CD14-positive monocyte (primary cell): ENCODE measurements around the gene ZDHHC14. TPM values are rescaled to one million over a fixed set of nuclear protein-coding genes. Genes with fewer than 3 reads are reported as not detected.
A peak's percentile ranks its signal among the peaks of the same experiment; 100 is the strongest.

Experiments
- DNase-seq, 3 donors: peaks; one replicate each; pipeline ENCODE4 v3.0.0-alpha.2; 2011 to 2022
- H2AFZ ChIP-seq: 2 replicates; pipeline ENCODE4 v1.6.0; 2012; ENCODE audit warnings: mild to moderate bottlenecking, low read depth, low read length, inconsistent platforms; ENCODE audit not compliant: insufficient read depth, poor library complexity, severe bottlenecking
- H3K27ac ChIP-seq, 2 donors: 1 replicate in 1 of 2; 2 replicates in 1 of 2; pipeline ENCODE4 v1.5.1; 2012 to 2013; ENCODE audit warnings: low read length in 2 of 2, control low read depth in 1 of 2, inconsistent platforms in 1 of 2, low read depth in 1 of 2, mild to moderate bottlenecking in 1 of 2
- H3K27me3 ChIP-seq, 2 donors: one replicate each; pipeline versions ENCODE4 v1.6.0 to v1.6.1; 2011 to 2013; ENCODE audit warnings: low read length in 2 of 2; ENCODE audit not compliant: control insufficient read depth in 2 of 2, insufficient read depth in 2 of 2
- H3K36me3 ChIP-seq, 2 donors: replicated peaks in 1 of 2; 1 replicate in 1 of 2; 2 replicates in 1 of 2; pipeline versions ENCODE4 v1.5.1 to v1.6.1; 2012 to 2013; ENCODE audit warnings: low read length in 2 of 2, control low read depth in 1 of 2, inconsistent platforms in 1 of 2, mild to moderate bottlenecking in 1 of 2; ENCODE audit not compliant: insufficient read depth in 2 of 2, control insufficient read depth in 1 of 2
- H3K4me1 ChIP-seq, 2 donors: 1 replicate in 1 of 2; 2 replicates in 1 of 2; pipeline versions ENCODE4 v1.5.1 to v1.6.1; 2012 to 2013; ENCODE audit warnings: low read length in 2 of 2, control low read depth in 1 of 2, inconsistent platforms in 1 of 2, mild to moderate bottlenecking in 1 of 2, moderate library complexity in 1 of 2; ENCODE audit not compliant: insufficient read depth in 2 of 2, control insufficient read depth in 1 of 2
- H3K4me2 ChIP-seq: replicated peaks from 2 replicates; pipeline ENCODE3; 2012; ENCODE audit warnings: low read length, moderate library complexity, mild to moderate bottlenecking; ENCODE audit not compliant: poor library complexity, severe bottlenecking; ENCODE audit errors: extremely low read depth
- H3K4me3 ChIP-seq, 3 experiments: fragments of 200-600 bp in 1 of 3; sonication (generic) in 1 of 3; replicated peaks in 1 of 3; 1 replicate in 2 of 3; 2 replicates in 1 of 3; pipeline ENCODE4 v1.5.1; 2011 to 2013; ENCODE audit warnings: low read length in 3 of 3, mild to moderate bottlenecking in 3 of 3, control low read depth in 2 of 3, low read depth in 2 of 3, inconsistent platforms in 1 of 3, moderate library complexity in 1 of 3
- H3K79me2 ChIP-seq: 2 replicates; pipeline ENCODE4 v1.6.0; 2012; ENCODE audit warnings: mild to moderate bottlenecking, control low read depth, inconsistent platforms, low read length, moderate library complexity; ENCODE audit not compliant: insufficient read depth
- H3K9ac ChIP-seq: 2 replicates; pipeline ENCODE4 v1.6.0; 2017; ENCODE audit warnings: low read length, mild to moderate bottlenecking; ENCODE audit not compliant: insufficient read depth, poor library complexity, severe bottlenecking
- H3K9me3 ChIP-seq, 2 donors: replicated peaks in 1 of 2; 1 replicate in 1 of 2; 2 replicates in 1 of 2; pipeline versions ENCODE4 v1.5.1 to v1.6.1; 2012 to 2013; ENCODE audit warnings: low read length in 2 of 2, control low read depth in 1 of 2; ENCODE audit not compliant: control insufficient read depth in 1 of 2, insufficient read depth in 1 of 2
- H4K20me1 ChIP-seq: 2 replicates; pipeline ENCODE4 v1.6.0; 2012; ENCODE audit warnings: mild to moderate bottlenecking, low read length, control low read depth, moderate library complexity; ENCODE audit not compliant: insufficient read depth
- H3K27ac Mint-ChIP-seq, 7 donors: one replicate each; pipeline ENCODE4 v1.8.0; 2020; ENCODE audit warnings: mild to moderate bottlenecking in 7 of 7, mixed read lengths in 7 of 7, moderate library complexity in 6 of 7, inconsistent platforms in 2 of 7
- H3K27me3 Mint-ChIP-seq, 3 donors: one replicate each; pipeline ENCODE4 v1.8.0; 2021 to 2022; ENCODE audit warnings: low read depth in 3 of 3, mild to moderate bottlenecking in 3 of 3, mixed read lengths in 3 of 3, moderate library complexity in 3 of 3, inconsistent platforms in 1 of 3
- H3K36me3 Mint-ChIP-seq, 2 donors: one replicate each; pipeline ENCODE4 v1.8.0; 2020; ENCODE audit warnings: mixed read lengths in 2 of 2, inconsistent platforms in 1 of 2, mild to moderate bottlenecking in 1 of 2
- H3K4me1 Mint-ChIP-seq: one replicate; pipeline ENCODE4 v1.8.0; 2020; ENCODE audit warnings: mild to moderate bottlenecking, mixed read lengths
- H3K4me3 Mint-ChIP-seq, 2 donors: one replicate each; pipeline ENCODE4 v1.8.0; 2020; ENCODE audit warnings: mild to moderate bottlenecking in 2 of 2, mixed read lengths in 2 of 2, moderate library complexity in 1 of 2
- H3K9me3 Mint-ChIP-seq, 7 donors: one replicate each; pipeline ENCODE4 v1.8.0; 2020 to 2022; ENCODE audit warnings: mixed read lengths in 7 of 7, mild to moderate bottlenecking in 6 of 7, moderate library complexity in 6 of 7, inconsistent platforms in 2 of 7
- WGBS: methylation state at CpG from one replicate; pipeline ENCODE4 v1.1.5; 2013; ENCODE audit warnings: missing lambda C conversion rate; ENCODE audit not compliant: insufficient coverage; 5-methylcytosine and 5-hydroxymethylcytosine counted together
- intact Hi-C, 2 donors: fragments of 100-400 bp; cut with micrococcal nuclease; formaldehyde crosslinking; loops; one replicate each; pipeline versions ENCODE4 v1.15.0 to v1.15.1; 2023
- polyA plus RNA-seq, 3 donors: library from polyadenylated mRNA; depleted of rRNA in 1 of 3; unstranded in 2 of 3; stranded (reverse) in 1 of 3; fragments of 300-500 nt in 2 of 3; fragments of >200 nt in 1 of 3; fragmentation: Illumina TruSeq in 2 of 3; gene quantifications; 1 replicate in 2 of 3; 2 replicates in 1 of 3; pipeline ENCODE4 v1.2.3, GENCODE V29; 2012 to 2021
- TF ChIP-seq, protein P1 (sequence below): fragments of 200-600 bp; IDR thresholded peaks from one replicate; pipeline ENCODE4 v1.8.0; 2022; ENCODE audit warnings: antibody characterized with exemption, mild to moderate bottlenecking

Gene ZDHHC14
- polyA plus RNA-seq, 3 donors: 0.30 to 1.7 (median 0.93) TPM

DNA sequence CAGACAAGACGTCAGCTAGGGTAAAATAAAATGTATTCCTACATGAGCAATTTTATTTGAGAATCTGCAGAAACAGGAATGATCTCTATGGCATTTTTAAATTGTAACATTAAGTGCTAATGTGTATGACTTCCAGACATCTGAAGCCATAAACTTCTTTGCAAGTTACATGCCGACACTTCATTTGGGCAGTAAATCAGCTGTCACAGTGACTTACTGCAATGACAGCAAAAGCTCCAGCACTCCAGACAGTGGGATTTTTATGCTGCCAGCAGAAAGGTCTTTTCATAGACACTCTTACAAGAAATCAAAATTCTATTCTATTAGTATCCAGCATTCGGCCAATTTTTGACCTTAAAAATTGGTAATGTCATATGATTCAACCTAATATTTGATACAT lies 285.7 kb downstream of the ZDHHC14 start:
- Histone ChIP-seq H3K9ac (no peak overlapping the region), H4K20me1 (no peaks in the 10 kb centered on the region), H3K27ac (no peak overlapping the region), H3K27me3 (no peaks in the 10 kb centered on the region), H2AFZ (peak overlapping the region; percentile 68), H3K9me3 (no peaks in the 10 kb centered on the region), H3K4me3 (no peak overlapping the region), H3K79me2 (no peaks in the 10 kb centered on the region), H3K4me2 (no peak overlapping the region), H3K36me3 (no peaks in the 10 kb centered on the region), H3K4me1 (peaks cover 24 to 28% of the 10 kb centered on the region in 2 donors)
- no peaks in the 10 kb centered on the region for H3K36me3 Mint-ChIP-seq
- peaks cover 0 to 2% (median 0%) of the 10 kb centered on the region in 7 donors for H3K9me3 Mint-ChIP-seq
- H3K27ac Mint-ChIP-seq: no peak overlapping the region
- TF ChIP-seq, protein P1, sequence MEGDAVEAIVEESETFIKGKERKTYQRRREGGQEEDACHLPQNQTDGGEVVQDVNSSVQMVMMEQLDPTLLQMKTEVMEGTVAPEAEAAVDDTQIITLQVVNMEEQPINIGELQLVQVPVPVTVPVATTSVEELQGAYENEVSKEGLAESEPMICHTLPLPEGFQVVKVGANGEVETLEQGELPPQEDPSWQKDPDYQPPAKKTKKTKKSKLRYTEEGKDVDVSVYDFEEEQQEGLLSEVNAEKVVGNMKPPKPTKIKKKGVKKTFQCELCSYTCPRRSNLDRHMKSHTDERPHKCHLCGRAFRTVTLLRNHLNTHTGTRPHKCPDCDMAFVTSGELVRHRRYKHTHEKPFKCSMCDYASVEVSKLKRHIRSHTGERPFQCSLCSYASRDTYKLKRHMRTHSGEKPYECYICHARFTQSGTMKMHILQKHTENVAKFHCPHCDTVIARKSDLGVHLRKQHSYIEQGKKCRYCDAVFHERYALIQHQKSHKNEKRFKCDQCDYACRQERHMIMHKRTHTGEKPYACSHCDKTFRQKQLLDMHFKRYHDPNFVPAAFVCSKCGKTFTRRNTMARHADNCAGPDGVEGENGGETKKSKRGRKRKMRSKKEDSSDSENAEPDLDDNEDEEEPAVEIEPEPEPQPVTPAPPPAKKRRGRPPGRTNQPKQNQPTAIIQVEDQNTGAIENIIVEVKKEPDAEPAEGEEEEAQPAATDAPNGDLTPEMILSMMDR: no peak
- 85% methylated on average over 2 of the region's 3 CpGs for WGBS
- intact Hi-C loops: loop anchor here (5.0 kb wide), 1 partner anchor 349 kb away; no protein-coding TSS in a partner anchor
- DNase-seq: no peak
- H3K27me3 Mint-ChIP-seq: no peaks in the 10 kb centered on the region
- peaks cover 27% of the 10 kb centered on the region for H3K4me1 Mint-ChIP-seq
- H3K4me3 Mint-ChIP-seq: no peak overlapping the region

DNA sequence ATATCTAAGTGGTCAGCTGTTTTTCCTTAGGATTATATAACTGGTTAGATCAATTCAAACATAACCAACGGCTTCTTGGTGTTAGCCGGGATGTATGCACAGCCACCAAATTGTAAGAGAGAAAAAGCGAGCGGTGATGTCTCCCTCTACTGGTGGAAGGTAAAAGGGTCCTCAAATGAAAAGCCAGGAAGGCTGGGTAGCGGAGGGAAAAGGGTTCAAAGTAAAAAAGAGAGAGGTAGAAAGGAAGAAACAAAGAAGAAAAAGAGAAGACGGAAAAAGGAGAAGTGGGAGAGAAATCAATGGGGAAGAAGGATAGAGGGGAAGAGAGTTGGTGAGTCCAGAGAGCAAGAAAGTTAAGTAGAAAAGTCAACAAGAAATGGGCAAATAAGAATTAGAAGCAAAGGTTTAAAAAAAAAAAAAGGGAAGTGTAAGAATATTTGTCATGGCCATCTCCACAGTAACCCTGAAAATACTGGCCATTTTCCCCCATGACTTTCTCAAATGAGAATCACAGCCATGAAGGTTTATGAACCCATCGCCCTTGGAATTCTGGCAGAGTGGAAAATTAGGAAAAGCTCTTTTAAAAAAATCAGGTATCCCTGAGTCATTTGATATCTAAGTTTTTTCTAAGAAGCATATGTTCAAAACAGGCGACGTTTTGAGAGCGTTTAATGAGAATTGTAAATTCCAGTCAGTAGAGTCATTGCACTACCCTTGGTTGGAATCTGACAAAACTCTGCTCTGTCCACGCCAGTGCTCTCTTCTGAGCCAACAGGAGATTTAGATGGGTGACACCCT lies 286.4 kb downstream of the ZDHHC14 start:
- Mint-ChIP-seq H3K4me1 (peaks cover 27% of the 10 kb centered on the region), H3K4me3 (peak overlapping the region; percentile 63 to 68), H3K27me3 (no peaks in the 10 kb centered on the region), H3K9me3 (peaks cover 0 to 2% (median 0%) of the 10 kb centered on the region in 7 donors), H3K36me3 (no peaks in the 10 kb centered on the region), H3K27ac (peak overlapping the region; percentile 73 to 95 (median 88))
- H3K27me3 ChIP-seq: no peaks in the 10 kb centered on the region
- TF ChIP-seq, protein P1: peak; percentile 96
- H3K9ac ChIP-seq: peak overlapping the region; percentile 35
- H2AFZ ChIP-seq: peak overlapping the region; percentile 68
- H3K36me3 ChIP-seq: no peaks in the 10 kb centered on the region
- peak; percentile 44 to 60 (median 60) for DNase-seq
- peak overlapping the region; percentile 54 for H3K4me2 ChIP-seq
- intact Hi-C loops: loop anchor here (5.0 kb wide), 1 partner anchor 350 kb away; no protein-coding TSS in a partner anchor
- WGBS: 54% methylated on average over 7 of the region's 11 CpGs
- no peaks in the 10 kb centered on the region for H4K20me1 ChIP-seq
- H3K4me3 ChIP-seq: peak overlapping the region in 1 of 3 experiments; percentile 45
- peak overlapping the region in 1 of 2 donors; percentile 46 for H3K27ac ChIP-seq
- H3K79me2 ChIP-seq: no peaks in the 10 kb centered on the region
- peaks cover 24 to 28% of the 10 kb centered on the region in 2 donors for H3K4me1 ChIP-seq
- H3K9me3 ChIP-seq: no peaks in the 10 kb centered on the region
